Hepatocyte (in vitro differentiated cells): ENCODE data around the gene SPPL2C.

Source experiments
- CTCF ChIP-seq: fragments of 200-600 bp; sonication (generic); IDR thresholded peaks from 2 replicates; pipeline ENCODE4 v1.5.1; 2016; ENCODE audit warnings: antibody characterized with exemption, mild to moderate bottlenecking; ENCODE audit not compliant: poor library complexity
- EZH2 ChIP-seq: fragments of 200-600 bp; sonication (generic); IDR thresholded peaks from 2 replicates; pipeline ENCODE4 v1.6.1; 2016; ENCODE audit warnings: antibody characterized with exemption, mild to moderate bottlenecking, borderline replicate concordance

DNA sequence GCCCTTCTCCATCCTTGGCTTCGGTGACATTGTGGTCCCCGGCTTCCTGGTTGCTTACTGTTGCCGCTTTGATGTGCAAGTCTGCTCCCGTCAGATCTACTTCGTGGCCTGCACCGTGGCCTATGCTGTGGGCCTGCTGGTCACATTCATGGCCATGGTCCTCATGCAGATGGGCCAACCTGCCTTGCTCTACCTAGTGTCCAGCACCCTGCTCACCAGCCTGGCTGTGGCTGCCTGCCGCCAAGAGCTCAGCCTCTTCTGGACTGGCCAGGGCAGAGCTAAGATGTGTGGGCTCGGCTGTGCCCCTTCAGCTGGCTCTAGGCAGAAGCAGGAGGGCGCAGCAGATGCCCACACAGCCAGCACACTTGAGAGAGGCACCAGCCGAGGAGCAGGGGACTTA is 1.5 kb downstream of the SPPL2C start:
- TF ChIP-seq CTCF: no peak
- no peak for TF ChIP-seq EZH2
